GM21576 (cell line): ENCODE measurements around the gene SEMA5B.

Experiments used
- ATAC-seq: cut with Tn5 transposase; IDR thresholded peaks from one replicate; pipeline ENCODE4 v1.9.1; 2021; ENCODE audit warnings: mild to moderate bottlenecking, moderate library complexity; ENCODE audit not compliant: unreplicated experiment

Gene SEMA5B

GRCh38 chr3:123055352-123055751, 27.8 kb upstream of the SEMA5B start:
- no peak for ATAC-seq

GRCh38 chr3:123054931-123055330, 27.4 kb upstream of the SEMA5B start:
- ATAC-seq = no peak

- ATAC-seq = no peak
These were observed 26.7 kb upstream of the SEMA5B start for GRCh38 chr3:123054109-123054778.

GRCh38 chr3:123053107-123053506, 25.5 kb upstream of the SEMA5B start:
- ATAC-seq = no peak

- ATAC-seq = no peak
These were observed 23.1 kb upstream of the SEMA5B start for GRCh38 chr3:123050666-123051065.

GRCh38 chr3:123048480-123049237, 21.1 kb upstream of the SEMA5B start:
- ATAC-seq = no peak

- no peak for ATAC-seq
These were observed 19.4 kb upstream of the SEMA5B start for GRCh38 chr3:123047062-123047319.

GRCh38 chr3:123046262-123047061, 18.9 kb upstream of the SEMA5B start:
- ATAC-seq = no peak

GRCh38 chr3:123044981-123045763, 17.6 kb upstream of the SEMA5B start:
- ATAC-seq = no peak

- ATAC-seq = no peak
These were observed 14.8 kb upstream of the SEMA5B start for GRCh38 chr3:123042413-123042812.

- no peak for ATAC-seq
These were observed 11.6 kb upstream of the SEMA5B start for GRCh38 chr3:123039178-123039577.

GRCh38 chr3:123038751-123039150, 11.2 kb upstream of the SEMA5B start:
- ATAC-seq = no peak

GRCh38 chr3:123037015-123037375, 9.4 kb upstream of the SEMA5B start:
- no peak for ATAC-seq

- no peak for ATAC-seq
These were observed 8.9 kb upstream of the SEMA5B start for GRCh38 chr3:123036352-123037014.

GRCh38 chr3:123034996-123035395, 7.4 kb upstream of the SEMA5B start:
- no peak for ATAC-seq

GRCh38 chr3:123034120-123034519, 6.6 kb upstream of the SEMA5B start:
- ATAC-seq = no peak

GRCh38 chr3:123032057-123032456, 4.5 kb upstream of the SEMA5B start:
- no peak for ATAC-seq

GRCh38 chr3:123031051-123031450, 3.5 kb upstream of the SEMA5B start:
- ATAC-seq = no peak

GRCh38 chr3:123028233-123028828, 768 bp upstream of the SEMA5B start:
- no peak for ATAC-seq

GRCh38 chr3:123026565-123027291, 835 bp downstream of the SEMA5B start:
- no peak for ATAC-seq
